ENCODE measurements around the gene RNU4-1.
"Not testable (repeated sequence)": the region's sequence is repeated elsewhere in the genome, so short reads cannot be mapped to it uniquely, and the experiment has no call there.

Gene RNU4-1

DNA sequence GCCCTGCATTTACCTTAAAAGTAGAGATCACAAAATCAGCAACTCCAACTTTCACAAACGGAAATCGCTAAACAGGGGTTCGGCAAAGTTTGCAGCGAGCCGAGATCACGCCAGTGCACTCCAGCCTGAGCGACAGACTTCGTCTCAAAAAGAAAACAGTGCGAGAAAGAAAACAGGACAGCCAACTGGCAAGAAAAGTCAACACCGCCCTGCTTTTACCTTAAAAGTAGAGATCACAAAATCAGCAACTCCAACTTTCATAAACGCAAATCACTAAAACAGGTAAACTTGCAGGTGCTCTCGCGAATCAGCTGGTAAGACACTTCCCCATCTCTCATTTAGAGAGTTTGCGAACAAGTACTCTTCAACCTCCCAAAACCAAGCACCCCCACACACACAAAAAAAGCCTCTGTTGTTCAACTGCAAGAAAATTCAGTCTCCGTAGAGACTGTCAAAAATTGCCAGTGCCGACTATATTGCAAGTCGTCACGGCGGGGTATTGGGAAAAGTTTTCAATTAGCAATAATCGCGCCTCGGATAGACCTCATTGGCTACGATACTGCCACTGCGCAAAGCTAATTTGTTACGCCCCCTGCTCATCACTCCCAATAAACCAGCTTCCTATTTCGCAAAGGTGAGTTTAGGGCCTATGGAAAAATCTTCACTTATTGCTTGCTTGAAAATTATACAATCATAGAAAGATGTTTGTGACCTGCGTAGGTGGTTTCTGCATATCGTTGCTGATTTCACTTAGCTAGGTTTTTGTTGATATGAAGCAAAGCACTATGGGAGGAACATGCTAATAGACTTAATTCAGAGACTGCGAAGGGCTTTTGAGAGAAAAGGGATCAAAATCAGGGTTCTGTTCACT, at the start of gene RNU4-1:
RNU4-1 (minus strand) TSS at position 577 of the 871 bp plus-strand sequence.
- Mint-ChIP-seq H3K4me3 (no peak within 1 kb of the TSS), H3K27me3 (peaks cover 7% of the 10 kb centered on the region)
- peak; percentile 77 for ATAC-seq

DNA sequence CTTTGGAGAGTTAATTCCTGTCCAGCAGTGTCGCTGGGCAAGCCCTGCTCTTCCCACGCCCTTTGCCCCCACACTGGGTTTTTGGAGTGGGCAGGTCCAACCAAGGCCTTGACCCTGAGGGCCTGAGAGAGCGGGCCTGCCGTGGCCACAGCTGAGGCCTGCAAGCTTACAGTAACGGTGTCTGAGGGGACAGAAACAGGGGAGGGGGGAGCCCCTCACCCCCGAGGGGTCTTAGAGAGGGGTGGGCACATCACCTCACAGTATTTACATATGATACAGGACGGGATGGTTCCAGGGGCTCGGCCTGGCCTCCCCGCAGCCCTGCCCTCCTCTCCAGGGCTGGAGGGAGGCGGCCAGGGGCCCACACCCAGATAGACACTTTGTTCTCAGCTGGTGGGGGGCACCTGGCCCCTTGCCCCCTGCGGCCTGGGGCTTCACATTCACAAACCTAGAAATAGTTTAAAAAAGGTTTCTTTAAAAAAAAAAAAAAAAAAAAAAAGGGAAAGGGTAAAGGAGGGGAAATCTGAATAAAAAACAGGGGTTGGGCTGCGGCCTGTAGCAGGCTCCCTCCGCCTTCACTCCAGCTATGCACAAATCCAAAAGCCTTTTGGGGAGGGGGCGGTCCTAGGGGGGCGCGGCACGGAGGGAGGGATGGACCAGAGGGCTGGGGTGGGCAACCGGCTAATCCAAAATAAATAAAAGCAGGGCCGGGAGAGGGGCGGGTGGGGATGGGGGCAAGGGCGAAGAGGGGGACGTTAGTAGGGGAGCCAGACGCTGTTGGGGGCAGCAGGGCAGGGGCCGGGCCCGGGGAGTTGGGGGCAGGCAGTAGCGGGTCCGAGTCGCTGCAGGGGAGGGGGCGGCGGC, 49.4 kb upstream of the RNU4-1 start:
- H3K27ac Mint-ChIP-seq: no peak overlapping the region
- no peaks in the 10 kb centered on the region for H3K27me3 Mint-ChIP-seq

More for the DNA sequence above, at the start of gene RNU4-1:
- H3K27ac Mint-ChIP-seq: no peak within 1 kb of the TSS
- peak; percentile 88 to 90 for DNase-seq
- no peaks in the 10 kb centered on the region for H3K9me3 Mint-ChIP-seq
- no peaks in the 10 kb centered on the region for H3K4me1 Mint-ChIP-seq

DNA sequence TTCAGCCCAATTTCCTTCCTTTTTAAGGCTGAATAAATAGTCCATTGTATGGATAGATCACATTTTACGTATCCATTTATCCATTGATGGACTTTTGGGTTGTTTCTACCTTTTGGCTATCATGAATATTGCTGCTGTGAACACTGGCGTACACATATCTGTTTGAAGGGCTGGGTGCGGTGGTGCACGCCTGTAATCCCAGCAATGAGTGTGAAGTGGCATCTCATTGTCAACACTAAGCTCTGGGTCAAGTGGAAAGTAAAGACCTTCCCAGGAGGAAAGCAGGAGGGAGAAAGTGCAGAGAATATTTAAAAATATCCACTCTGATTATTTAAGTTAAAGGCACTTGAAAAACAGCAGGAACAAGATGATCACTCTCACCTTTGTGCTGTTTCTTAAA, 46.2 kb upstream of the RNU4-1 start:
- no peak overlapping the region for H3K4me3 Mint-ChIP-seq
- peaks cover 20 to 29% of the 10 kb centered on the region in 2 donors for H3K9me3 Mint-ChIP-seq
- H3K4me1 Mint-ChIP-seq: peaks cover 11% of the 10 kb centered on the region
- H3K27ac Mint-ChIP-seq: no peak overlapping the region
- ATAC-seq (no peak), DNase-seq (no peak)
- H3K27me3 Mint-ChIP-seq: peaks cover 7% of the 10 kb centered on the region

More for the DNA sequence above, 49.4 kb upstream of the RNU4-1 start:
- Mint-ChIP-seq H3K9me3 (peaks cover 10% of the 10 kb centered on the region in 2 donors), H3K4me1 (no peaks in the 10 kb centered on the region), H3K4me3 (no peak overlapping the region)
- DNase-seq: no peak
- ATAC-seq: no peak

DNA sequence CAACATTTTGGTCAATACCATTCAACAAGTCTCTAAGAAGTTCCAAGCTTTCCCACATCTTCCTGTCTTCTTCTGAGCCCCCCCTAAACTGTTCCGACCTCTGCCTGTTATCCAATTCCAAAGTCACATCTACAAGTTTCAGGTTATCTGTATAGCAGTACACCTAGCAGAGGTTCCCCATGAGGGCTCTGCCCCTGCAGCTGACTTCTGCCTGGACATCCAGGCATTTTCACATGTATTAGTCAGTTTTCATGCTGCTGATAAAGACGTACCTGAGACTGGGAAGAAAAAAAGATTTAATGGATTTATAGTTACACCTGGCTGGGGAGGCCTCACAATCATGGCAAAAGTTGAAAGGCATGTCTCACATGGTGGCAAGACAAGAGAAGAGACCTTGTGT, 44.7 kb upstream of the RNU4-1 start:
- H3K27me3 Mint-ChIP-seq: peaks cover 7% of the 10 kb centered on the region
- no peak overlapping the region for H3K27ac Mint-ChIP-seq
- H3K4me1 Mint-ChIP-seq: peaks cover 11% of the 10 kb centered on the region

DNA sequence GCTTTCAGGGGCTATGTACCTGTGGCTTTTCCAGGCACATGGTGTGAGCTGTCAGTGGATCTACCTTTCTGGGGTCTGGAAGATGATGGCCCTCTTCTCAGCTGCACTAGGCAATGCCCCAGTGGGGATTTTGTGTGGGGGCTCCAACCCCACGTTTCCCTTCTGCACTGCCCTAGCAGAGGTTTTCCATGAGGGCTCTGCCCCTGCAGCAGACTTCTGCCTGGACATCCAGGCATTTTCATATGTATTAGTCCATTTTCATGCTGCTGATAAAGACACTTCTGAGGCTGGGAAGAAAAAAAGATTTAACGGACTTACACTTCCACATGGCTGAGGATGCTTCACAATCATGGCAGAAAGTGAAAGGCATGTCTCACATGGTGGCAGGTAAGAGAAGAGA, 43.4 kb upstream of the RNU4-1 start:
- Mint-ChIP-seq H3K9me3 (peaks cover 20 to 29% of the 10 kb centered on the region in 2 donors), H3K4me1 (peaks cover 11% of the 10 kb centered on the region)
- DNase-seq, ATAC-seq, H3K27me3 Mint-ChIP-seq, H3K4me3 Mint-ChIP-seq, H3K27ac Mint-ChIP-seq: not testable (repeated sequence)

More for the DNA sequence above, 44.7 kb upstream of the RNU4-1 start:
- Mint-ChIP-seq H3K4me3 (no peak overlapping the region), H3K9me3 (peaks cover 20 to 29% of the 10 kb centered on the region in 2 donors)
- no peak for ATAC-seq
- no peak for DNase-seq

DNA sequence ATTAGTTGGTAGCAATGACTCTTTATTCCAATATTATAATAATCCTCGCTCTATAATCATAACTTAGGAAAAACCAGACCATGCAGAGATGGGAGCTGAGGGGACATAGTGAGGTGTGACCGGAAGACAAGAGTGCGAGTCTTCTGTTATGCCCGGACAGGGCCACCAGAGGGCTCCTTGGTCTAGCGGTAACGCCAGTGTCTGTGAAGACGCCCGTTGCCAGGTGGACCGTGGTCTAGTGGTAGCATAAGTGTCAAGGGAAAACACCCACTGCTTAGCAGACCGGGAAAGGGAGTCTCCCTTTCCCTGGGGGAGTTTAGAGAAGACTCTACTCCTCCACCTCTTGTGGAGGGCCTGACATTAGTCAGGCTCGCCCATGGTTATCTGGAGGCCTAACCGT, 42.4 kb upstream of the RNU4-1 start:
- DNase-seq: peak; percentile 26 to 43
- not testable (repeated sequence) for H3K27ac Mint-ChIP-seq, H3K27me3 Mint-ChIP-seq, H3K4me3 Mint-ChIP-seq, ATAC-seq
- H3K9me3 Mint-ChIP-seq: peaks cover 20 to 29% of the 10 kb centered on the region in 2 donors
- H3K4me1 Mint-ChIP-seq: peaks cover 11% of the 10 kb centered on the region

DNA sequence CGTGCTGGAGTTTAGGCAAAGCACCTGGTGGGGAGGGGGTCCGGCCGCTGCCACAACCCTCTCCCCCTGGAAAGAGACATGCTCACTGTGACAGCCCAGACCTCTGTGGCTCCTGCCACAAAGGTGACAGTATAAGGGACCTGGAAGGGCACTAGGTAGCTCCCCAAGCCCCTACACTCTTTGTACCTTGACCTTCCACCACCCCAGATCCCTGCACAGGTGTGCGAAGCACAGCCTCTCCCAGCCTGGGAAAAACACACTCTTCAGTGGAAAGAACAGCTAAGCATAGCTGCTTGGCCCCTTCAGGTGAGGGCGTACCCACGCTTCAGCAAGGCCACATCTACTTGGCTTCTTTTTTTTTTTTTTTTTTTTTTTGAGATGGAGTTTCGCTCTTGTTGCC, 39.5 kb upstream of the RNU4-1 start:
- H3K27me3 Mint-ChIP-seq: peaks cover 15% of the 10 kb centered on the region
- H3K9me3 Mint-ChIP-seq: peaks cover 12 to 20% of the 10 kb centered on the region in 2 donors
- DNase-seq (no peak), ATAC-seq (no peak)
- H3K4me1 Mint-ChIP-seq: peaks cover 11% of the 10 kb centered on the region
- no peak overlapping the region for H3K4me3 Mint-ChIP-seq
- no peak overlapping the region for H3K27ac Mint-ChIP-seq

DNA sequence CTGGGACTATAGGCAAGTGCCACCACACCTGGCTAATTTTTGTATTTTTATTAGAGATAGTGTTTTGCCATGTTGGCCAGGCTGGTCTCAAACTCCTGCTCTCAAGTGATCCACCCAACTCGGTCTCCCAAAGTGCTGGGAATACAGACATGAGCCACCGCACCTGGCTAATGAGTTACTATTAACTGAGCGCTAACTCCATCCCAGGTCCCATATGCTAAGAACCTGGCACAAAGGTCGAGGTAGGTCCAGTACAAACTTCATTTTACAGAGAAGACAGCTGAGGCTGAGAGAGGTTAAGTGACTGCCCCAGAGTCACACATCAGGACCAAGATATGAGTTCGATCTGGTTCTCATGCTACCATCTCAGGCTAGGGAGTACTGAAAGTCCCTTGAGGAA, 39.0 kb upstream of the RNU4-1 start:
- Mint-ChIP-seq H3K9me3 (peaks cover 9 to 15% of the 10 kb centered on the region in 2 donors), H3K27me3 (peaks cover 17% of the 10 kb centered on the region), H3K4me1 (peaks cover 11% of the 10 kb centered on the region), H3K27ac (no peak overlapping the region), H3K4me3 (no peak overlapping the region)
- DNase-seq (no peak), ATAC-seq (no peak)

DNA sequence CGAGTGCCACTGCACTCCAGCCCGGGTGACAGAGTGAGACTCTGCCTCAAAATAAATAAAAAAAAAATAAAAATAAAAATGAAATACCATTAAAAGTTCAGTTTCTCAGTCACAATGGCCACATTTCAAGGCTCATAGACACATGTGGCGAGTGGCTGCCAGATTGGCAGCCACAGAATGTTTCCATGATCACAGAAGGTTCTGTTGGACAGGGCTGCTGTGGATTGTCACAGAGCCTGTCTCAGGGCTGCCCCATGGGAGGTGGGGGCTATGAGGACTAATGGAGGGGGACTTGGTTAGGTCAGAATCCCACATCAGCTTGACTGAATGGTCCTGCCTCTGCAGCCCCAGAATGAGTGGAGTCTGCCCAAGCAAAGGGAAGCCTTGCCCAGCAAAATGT, 38.4 kb upstream of the RNU4-1 start:
- ATAC-seq: no peak

DNA sequence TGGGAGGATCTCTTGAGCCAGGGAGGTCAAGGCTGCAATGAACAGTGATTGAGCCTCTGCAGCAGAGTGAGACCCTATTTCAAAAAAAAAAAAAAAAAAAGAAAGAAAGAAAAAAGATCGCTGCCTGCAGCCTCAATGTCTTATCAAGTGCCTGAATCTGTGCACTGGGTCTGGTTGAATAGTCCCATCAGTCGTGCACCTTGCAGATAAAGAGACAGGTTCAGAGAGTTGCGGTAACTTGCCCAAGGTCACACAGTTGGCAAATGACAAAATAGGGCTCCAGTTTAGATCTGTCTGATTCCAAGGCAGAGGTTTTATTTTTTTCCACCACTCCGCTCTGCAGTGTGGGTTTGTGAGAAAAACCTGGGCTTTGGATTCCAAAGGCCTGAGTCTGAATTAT, 35.2 kb upstream of the RNU4-1 start:
- H3K4me1 Mint-ChIP-seq: peaks cover 12% of the 10 kb centered on the region
- peaks cover 10% of the 10 kb centered on the region for H3K27me3 Mint-ChIP-seq
- DNase-seq (no peak), ATAC-seq (no peak)
- H3K4me3 Mint-ChIP-seq: no peak overlapping the region
- H3K9me3 Mint-ChIP-seq: no peaks in the 10 kb centered on the region
- H3K27ac Mint-ChIP-seq: no peak overlapping the region

More for the DNA sequence above, 38.4 kb upstream of the RNU4-1 start:
- no peak for DNase-seq
- H3K9me3 Mint-ChIP-seq: peaks cover 6 to 9% of the 10 kb centered on the region in 2 donors
- H3K4me1 Mint-ChIP-seq: peaks cover 11% of the 10 kb centered on the region
- H3K4me3 Mint-ChIP-seq: no peak overlapping the region
- peaks cover 17% of the 10 kb centered on the region for H3K27me3 Mint-ChIP-seq
- no peak overlapping the region for H3K27ac Mint-ChIP-seq

DNA sequence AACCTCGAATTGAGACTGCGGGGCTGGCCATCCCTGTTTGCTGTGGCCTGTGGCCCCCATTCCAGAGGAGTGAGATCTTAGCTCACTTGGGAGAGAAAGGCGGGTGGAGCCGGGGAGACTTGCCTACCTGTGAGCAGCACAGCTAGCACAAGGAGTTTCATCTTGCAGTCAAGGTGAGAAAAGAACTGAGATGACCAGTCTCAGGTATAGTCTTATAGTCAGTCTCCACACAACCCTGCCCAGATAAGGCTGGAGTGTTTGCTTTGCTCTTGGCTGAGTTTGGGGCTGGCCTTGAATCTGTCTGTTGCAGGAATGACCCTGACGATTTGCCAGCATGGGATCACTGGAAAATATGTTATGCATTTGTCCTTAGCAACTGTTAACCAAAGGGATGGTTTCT, 34.6 kb upstream of the RNU4-1 start, which contains the start of gene PLA2G1B:
PLA2G1B (minus strand) TSS at position 187 of the 400 bp plus-strand sequence; CDS start at position 161, 26 bp downstream.
- DNase-seq: no peak
- no peaks in the 10 kb centered on the region for H3K9me3 Mint-ChIP-seq
- H3K27me3 Mint-ChIP-seq: peaks cover 10% of the 10 kb centered on the region
- H3K27ac Mint-ChIP-seq: no peak within 1 kb of the TSS
- H3K4me1 Mint-ChIP-seq: peaks cover 12% of the 10 kb centered on the region
- H3K4me3 Mint-ChIP-seq: no peak within 1 kb of the TSS
- ATAC-seq: no peak

DNA sequence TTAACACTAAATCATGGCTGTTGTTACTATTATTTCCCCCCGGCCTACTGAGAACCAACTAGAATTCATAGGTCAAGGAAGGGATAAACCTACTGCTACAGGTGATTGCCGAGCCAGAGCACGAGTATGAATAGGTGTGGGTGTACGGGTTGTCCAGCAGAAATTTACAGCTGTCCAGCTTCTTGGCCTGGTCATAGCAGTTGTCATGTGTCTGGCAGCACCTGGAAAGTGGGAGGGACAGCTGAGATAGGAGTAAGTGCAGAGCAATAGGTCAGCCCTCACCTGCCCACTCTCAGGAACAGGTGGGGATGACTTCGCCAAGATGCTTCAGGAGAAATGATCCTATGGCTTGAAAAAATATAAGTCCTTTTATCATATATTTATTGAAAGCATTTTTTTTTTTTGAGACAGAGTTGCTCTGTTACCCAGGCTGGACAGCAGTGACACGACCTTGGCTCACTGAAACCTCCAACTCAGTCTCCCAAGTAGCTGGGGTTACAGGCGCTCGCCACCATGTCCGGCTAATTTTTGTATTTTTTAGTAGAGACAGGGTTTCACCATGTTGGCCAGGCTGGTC, 31.9 kb upstream of the RNU4-1 start:
- peaks cover 12% of the 10 kb centered on the region for H3K4me1 Mint-ChIP-seq
- H3K27me3 Mint-ChIP-seq: peaks cover 10% of the 10 kb centered on the region
- ATAC-seq: no peak
- H3K27ac Mint-ChIP-seq: no peak overlapping the region
- H3K4me3 Mint-ChIP-seq: peak overlapping the region; percentile 85 to 94
- DNase-seq: no peak
- no peaks in the 10 kb centered on the region for H3K9me3 Mint-ChIP-seq

DNA sequence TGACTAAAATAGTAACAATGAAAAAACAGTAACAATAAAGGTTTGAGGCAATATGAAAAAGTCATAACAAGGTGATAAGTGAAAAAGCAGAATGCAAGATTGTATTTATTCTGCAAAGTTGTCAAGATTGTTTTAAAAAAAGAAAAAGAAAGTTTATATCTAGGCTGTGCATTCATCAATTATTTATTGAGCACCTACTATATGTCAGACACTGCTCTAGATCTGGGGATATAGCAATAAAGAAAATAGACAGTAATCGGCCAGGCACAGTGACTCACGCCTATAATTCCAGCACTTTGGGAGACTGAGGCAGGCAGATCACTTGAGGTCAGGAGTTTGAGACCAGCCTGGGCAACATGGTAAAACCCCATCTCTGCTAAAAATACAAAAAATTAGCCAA, 30.7 kb upstream of the RNU4-1 start:
- no peak overlapping the region for H3K27ac Mint-ChIP-seq
- H3K4me1 Mint-ChIP-seq: peaks cover 12% of the 10 kb centered on the region

DNA sequence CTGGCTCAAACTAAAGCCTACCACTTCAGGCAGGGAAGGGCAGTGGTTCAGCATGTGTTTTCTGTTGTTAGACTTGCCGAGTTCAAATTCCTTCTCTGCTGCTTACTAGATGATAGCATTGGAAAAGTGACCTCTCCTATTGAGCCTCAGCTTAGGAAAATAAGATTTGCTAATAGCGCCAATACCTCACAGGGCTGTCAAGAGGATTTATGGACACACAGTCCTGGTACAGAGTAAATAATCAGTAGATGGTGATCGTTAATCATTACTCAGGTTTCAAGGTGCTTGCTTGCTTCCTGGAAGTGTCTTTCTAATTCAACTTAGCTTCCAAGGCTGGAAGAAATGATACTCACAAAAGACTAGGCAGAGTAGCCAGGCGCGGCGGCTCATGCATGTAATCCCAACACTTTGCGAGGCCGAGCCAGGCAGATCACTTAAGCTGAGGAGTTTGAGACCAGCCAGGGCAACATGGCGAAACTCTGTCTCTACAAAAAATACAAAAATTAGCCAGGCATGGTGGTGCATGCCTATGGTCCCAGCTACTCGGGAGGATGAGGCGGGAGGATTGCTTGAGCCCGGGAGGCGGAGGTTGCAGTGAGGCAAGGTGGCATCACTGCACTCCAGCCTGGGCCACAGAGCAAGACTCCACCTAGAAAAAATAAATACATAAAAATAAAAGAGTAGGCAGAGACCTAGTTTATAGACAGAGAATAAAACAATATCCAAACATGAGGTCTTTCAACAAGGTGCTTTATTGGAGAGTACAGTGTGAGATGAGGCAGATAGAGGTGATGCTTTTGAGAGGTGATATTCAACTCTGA, 28.6 kb upstream of the RNU4-1 start:
- H3K27ac Mint-ChIP-seq: no peak overlapping the region
- H3K27me3 Mint-ChIP-seq: no peaks in the 10 kb centered on the region

More for the DNA sequence above, 30.7 kb upstream of the RNU4-1 start:
- ATAC-seq (no peak), DNase-seq (no peak)
- Mint-ChIP-seq H3K4me3 (no peak overlapping the region), H3K9me3 (no peaks in the 10 kb centered on the region), H3K27me3 (peaks cover 10% of the 10 kb centered on the region)

More for the DNA sequence above, 28.6 kb upstream of the RNU4-1 start:
- no peak for ATAC-seq
- Mint-ChIP-seq H3K4me3 (no peak overlapping the region), H3K9me3 (no peaks in the 10 kb centered on the region), H3K4me1 (peaks cover 20% of the 10 kb centered on the region)
- DNase-seq: no peak

Measured in stimulated activated naive CD8-positive, alpha-beta T cell treated with anti-CD3 and anti-CD28 coated beads, Interleukin-15, amount 100 ng/mL, for 72 hours (primary cell).